Neural progenitor cell (in vitro differentiated cells): ENCODE results near the gene MASP2. TPM values are rescaled to one million over a fixed set of nuclear protein-coding genes. Genes with fewer than 3 reads are reported as not detected.
A peak's percentile ranks its signal among the peaks of the same experiment; 100 is the strongest.
"Not testable (repeated sequence)": the region's sequence is repeated elsewhere in the genome, so short reads cannot be mapped to it uniquely, and the experiment has no call there.

Experiments
- DNase-seq: peaks from one replicate; pipeline ENCODE4 v3.0.0-alpha.2; 2016; ENCODE audit warnings: low spot score
- H2AFZ ChIP-seq: fragments of 200-600 bp; sonication (generic); replicated peaks from 2 replicates; pipeline ENCODE4 v1.6.1; 2016; ENCODE audit warnings: antibody characterized with exemption
- H3F3A ChIP-seq: fragments of 200-600 bp; sonication (generic); 2 replicates; pipeline ENCODE4 v1.6.1; 2016; ENCODE audit warnings: antibody characterized with exemption, low read depth
- H3K27ac ChIP-seq: fragments of 200-600 bp; sonication (generic); 2 replicates; pipeline ENCODE4 v1.5.1; 2016; ENCODE audit warnings: mild to moderate bottlenecking
- H3K27me3 ChIP-seq: fragments of 200-600 bp; sonication (generic); 2 replicates; pipeline ENCODE4 v1.6.1; 2016; ENCODE audit warnings: mild to moderate bottlenecking, moderate library complexity
- H3K36me3 ChIP-seq: fragments of 200-600 bp; sonication (generic); 2 replicates; pipeline ENCODE4 v1.5.1; 2016
- H3K4me1 ChIP-seq: fragments of 200-600 bp; sonication (generic); 2 replicates; pipeline ENCODE4 v1.6.1; 2016; ENCODE audit warnings: mixed run types
- H3K4me2 ChIP-seq: fragments of 200-600 bp; sonication (generic); 2 replicates; pipeline ENCODE4 v1.6.1; 2016
- H3K4me3 ChIP-seq: fragments of 200-600 bp; sonication (generic); 2 replicates; pipeline ENCODE4 v1.5.1; 2016
- H3K79me2 ChIP-seq: fragments of 200-600 bp; sonication (generic); 2 replicates; pipeline ENCODE4 v1.6.1; 2016; ENCODE audit warnings: low read depth
- H3K9ac ChIP-seq: fragments of 200-600 bp; sonication (generic); 2 replicates; pipeline ENCODE4 v1.6.1; 2016
- H3K9me3 ChIP-seq: fragments of 200-600 bp; sonication (generic); 2 replicates; pipeline ENCODE4 v1.5.1; 2016; ENCODE audit warnings: low read depth
- H4K20me1 ChIP-seq: fragments of 200-600 bp; sonication (generic); 2 replicates; pipeline ENCODE4 v1.6.1; 2016; ENCODE audit warnings: low read depth
- H3K27ac Mint-ChIP-seq: 3 replicates; pipeline ENCODE4 v1.8.0; 2021; ENCODE audit warnings: mixed read lengths
- H3K27me3 Mint-ChIP-seq: 2 replicates; pipeline ENCODE4 v1.8.0; 2022; ENCODE audit warnings: low read depth, mild to moderate bottlenecking, inconsistent platforms, moderate library complexity, mixed read lengths; ENCODE audit not compliant: insufficient read depth
- H3K36me3 Mint-ChIP-seq: 3 replicates; pipeline ENCODE4 v1.8.0; 2021; ENCODE audit warnings: mixed read lengths
- H3K4me1 Mint-ChIP-seq: 3 replicates; pipeline ENCODE4 v1.8.0; 2021; ENCODE audit warnings: mixed read lengths
- H3K4me3 Mint-ChIP-seq: 3 replicates; pipeline ENCODE4 v1.8.0; 2021; ENCODE audit warnings: mild to moderate bottlenecking, moderate library complexity, mixed read lengths
- H3K9me3 Mint-ChIP-seq: 3 replicates; pipeline ENCODE4 v1.8.0; 2020; ENCODE audit warnings: mixed read lengths
- EZH2 ChIP-seq: fragments of 200-600 bp; sonication (generic); IDR thresholded peaks from 2 replicates; pipeline ENCODE4 v1.6.1; 2017; ENCODE audit warnings: antibody characterized with exemption, mild to moderate bottlenecking, moderate library complexity
- EZH2phosphoT487 ChIP-seq: fragments of 200-600 bp; sonication (generic); IDR thresholded peaks from 2 replicates; pipeline ENCODE4 v1.6.1; 2017; ENCODE audit warnings: antibody characterized with exemption
- total RNA-seq: library from RNA; depleted of rRNA; stranded (reverse); fragments of >200 nt; gene quantifications from 2 replicates; pipeline ENCODE4 v1.2.3, GENCODE V29; 2015; ENCODE audit warnings: low replicate concordance
- TF ChIP-seq, protein P1 (sequence below): fragments of 200-600 bp; sonication (generic); IDR thresholded peaks from 2 replicates; pipeline ENCODE4 v1.5.1; 2017; ENCODE audit warnings: antibody characterized with exemption, mild to moderate bottlenecking

The MASP2 gene
- 0.09 TPM in 1 of 2 replicates, not detected in the other for total RNA-seq

DNA sequence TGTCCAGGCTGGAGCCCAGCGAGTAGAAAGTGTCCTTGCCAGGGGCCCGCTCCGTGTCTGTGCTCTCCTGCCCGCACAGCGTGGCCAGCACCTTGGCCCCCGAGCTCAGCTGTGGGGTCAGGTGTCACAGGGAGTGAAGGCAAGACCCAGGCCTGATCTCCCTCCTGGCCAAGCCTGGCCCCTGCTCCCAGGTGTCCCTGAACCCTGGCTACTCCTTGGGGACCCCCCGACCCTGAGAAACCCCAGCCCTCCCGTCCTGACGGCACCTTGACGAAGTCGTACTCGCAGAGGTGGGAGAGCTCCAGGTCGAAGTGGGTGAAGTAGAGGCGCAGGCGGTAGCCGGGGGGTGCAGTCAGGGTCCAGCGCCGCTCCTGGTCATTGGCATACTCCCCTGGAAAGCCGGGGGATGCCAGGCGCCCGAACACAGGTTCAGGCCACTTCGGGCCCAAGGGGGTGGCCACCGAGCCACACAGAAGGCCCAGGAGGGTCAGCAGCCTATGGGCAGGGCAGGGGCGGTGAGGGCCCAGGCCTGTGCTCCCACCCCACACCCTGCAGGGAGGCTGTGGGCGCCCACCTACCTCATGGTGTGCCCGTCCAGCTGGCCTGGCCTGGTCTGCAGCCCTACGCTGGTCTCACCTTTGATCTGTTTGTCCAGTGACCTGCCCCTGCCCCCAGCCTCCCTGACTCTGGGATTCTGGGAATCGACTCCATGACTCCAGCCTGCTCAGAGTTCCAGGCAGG is at the start of gene MASP2:
MASP2 (minus strand) TSS at position 615 of the 741 bp plus-strand sequence; CDS start at position 583, 32 bp downstream.
- Histone ChIP-seq H2AFZ (no peak within 1 kb of the TSS), H3K27me3 (no peaks in the 10 kb centered on the region), H3K27ac (no peak within 1 kb of the TSS), H3K4me3 (no peak within 1 kb of the TSS), H3K36me3 (no peaks in the 10 kb centered on the region), H4K20me1 (no peaks in the 10 kb centered on the region), H3F3A (no peaks in the 10 kb centered on the region), H3K79me2 (no peaks in the 10 kb centered on the region), H3K9me3 (no peaks in the 10 kb centered on the region), H3K4me1 (peaks cover under 1% of the 10 kb centered on the region), H3K9ac (no peak within 1 kb of the TSS), H3K4me2 (no peak within 1 kb of the TSS)
- peak within 1 kb of the TSS; percentile 35 for H3K4me3 Mint-ChIP-seq
- H3K4me1 Mint-ChIP-seq = peaks cover 12% of the 10 kb centered on the region
- H3K27me3 Mint-ChIP-seq = peaks cover 2% of the 10 kb centered on the region
- no peak for DNase-seq
- H3K36me3 Mint-ChIP-seq = no peaks in the 10 kb centered on the region
- TF ChIP-seq EZH2phosphoT487 (no peak), EZH2 (no peak)
- TF ChIP-seq, protein P1, sequence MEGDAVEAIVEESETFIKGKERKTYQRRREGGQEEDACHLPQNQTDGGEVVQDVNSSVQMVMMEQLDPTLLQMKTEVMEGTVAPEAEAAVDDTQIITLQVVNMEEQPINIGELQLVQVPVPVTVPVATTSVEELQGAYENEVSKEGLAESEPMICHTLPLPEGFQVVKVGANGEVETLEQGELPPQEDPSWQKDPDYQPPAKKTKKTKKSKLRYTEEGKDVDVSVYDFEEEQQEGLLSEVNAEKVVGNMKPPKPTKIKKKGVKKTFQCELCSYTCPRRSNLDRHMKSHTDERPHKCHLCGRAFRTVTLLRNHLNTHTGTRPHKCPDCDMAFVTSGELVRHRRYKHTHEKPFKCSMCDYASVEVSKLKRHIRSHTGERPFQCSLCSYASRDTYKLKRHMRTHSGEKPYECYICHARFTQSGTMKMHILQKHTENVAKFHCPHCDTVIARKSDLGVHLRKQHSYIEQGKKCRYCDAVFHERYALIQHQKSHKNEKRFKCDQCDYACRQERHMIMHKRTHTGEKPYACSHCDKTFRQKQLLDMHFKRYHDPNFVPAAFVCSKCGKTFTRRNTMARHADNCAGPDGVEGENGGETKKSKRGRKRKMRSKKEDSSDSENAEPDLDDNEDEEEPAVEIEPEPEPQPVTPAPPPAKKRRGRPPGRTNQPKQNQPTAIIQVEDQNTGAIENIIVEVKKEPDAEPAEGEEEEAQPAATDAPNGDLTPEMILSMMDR = no peak
- no peak within 1 kb of the TSS for H3K27ac Mint-ChIP-seq
- no peaks in the 10 kb centered on the region for H3K9me3 Mint-ChIP-seq

- H3K9ac ChIP-seq, H2AFZ ChIP-seq, DNase-seq, H3K27me3 Mint-ChIP-seq, H3K9me3 Mint-ChIP-seq, H3K27me3 ChIP-seq, H3K9me3 ChIP-seq, H4K20me1 ChIP-seq, H3K27ac ChIP-seq, H3F3A ChIP-seq, H3K4me1 ChIP-seq, H3K27ac Mint-ChIP-seq, H3K4me3 ChIP-seq, H3K4me2 ChIP-seq, H3K4me3 Mint-ChIP-seq, H3K79me2 ChIP-seq, H3K4me1 Mint-ChIP-seq: not testable (repeated sequence)
- H3K36me3 Mint-ChIP-seq = peaks cover 40% of the 10 kb centered on the region
- peaks cover 22% of the 10 kb centered on the region for H3K36me3 ChIP-seq
These were observed 36.7 kb upstream of the MASP2 start for GRCh38 chr1:11083784-11084183.

DNA sequence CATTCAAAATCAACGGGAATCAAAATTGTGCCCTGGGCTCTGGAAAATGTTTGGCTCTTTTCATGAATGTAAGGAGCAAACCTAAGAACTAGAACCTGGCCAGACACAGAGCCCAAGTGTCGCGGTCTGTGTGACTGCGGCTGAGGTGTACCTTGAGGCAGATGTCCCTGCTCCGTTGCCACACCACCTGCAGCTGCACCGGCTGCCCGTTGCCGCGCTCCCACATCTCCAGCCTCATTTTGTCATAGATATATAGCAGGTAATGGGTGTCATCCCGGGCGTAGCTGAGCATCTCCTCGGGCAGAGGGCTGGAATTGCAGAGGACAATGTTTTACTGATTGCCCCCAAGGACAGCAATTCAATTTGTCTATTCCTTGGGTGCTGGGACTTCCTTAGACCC is 33.9 kb upstream of the MASP2 start:
- TF ChIP-seq, protein P1 = no peak
- TF ChIP-seq EZH2 = no peak
- TF ChIP-seq EZH2phosphoT487 = no peak
- Histone ChIP-seq H3K79me2 (no peaks in the 10 kb centered on the region), H3K9ac (no peak overlapping the region), H3K36me3 (peaks cover 7% of the 10 kb centered on the region), H2AFZ (no peak overlapping the region), H3K4me1 (no peaks in the 10 kb centered on the region), H3K27ac (no peak overlapping the region), H3F3A (no peaks in the 10 kb centered on the region), H3K27me3 (no peaks in the 10 kb centered on the region), H4K20me1 (no peaks in the 10 kb centered on the region), H3K9me3 (no peaks in the 10 kb centered on the region), H3K4me2 (no peak overlapping the region), H3K4me3 (no peak overlapping the region)
- H3K27me3 Mint-ChIP-seq = no peaks in the 10 kb centered on the region
- no peaks in the 10 kb centered on the region for H3K9me3 Mint-ChIP-seq
- no peak for DNase-seq
- no peaks in the 10 kb centered on the region for H3K4me1 Mint-ChIP-seq
- no peak overlapping the region for H3K27ac Mint-ChIP-seq
- no peak overlapping the region for H3K4me3 Mint-ChIP-seq
- H3K36me3 Mint-ChIP-seq = peaks cover 37% of the 10 kb centered on the region

- Mint-ChIP-seq H3K36me3 (peaks cover 35% of the 10 kb centered on the region), H3K4me3 (no peak overlapping the region), H3K27ac (peak overlapping the region; percentile 67), H3K9me3 (no peaks in the 10 kb centered on the region), H3K4me1 (no peaks in the 10 kb centered on the region), H3K27me3 (no peaks in the 10 kb centered on the region)
- Histone ChIP-seq H3F3A (no peaks in the 10 kb centered on the region), H3K27ac (no peak overlapping the region), H3K79me2 (no peaks in the 10 kb centered on the region), H3K9me3 (no peaks in the 10 kb centered on the region), H3K4me1 (no peaks in the 10 kb centered on the region), H3K36me3 (peaks cover 3% of the 10 kb centered on the region), H3K27me3 (no peaks in the 10 kb centered on the region), H3K4me3 (no peak overlapping the region), H4K20me1 (no peaks in the 10 kb centered on the region), H3K9ac (no peak overlapping the region), H2AFZ (no peak overlapping the region), H3K4me2 (no peak overlapping the region)
- DNase-seq = no peak
- TF ChIP-seq EZH2 (no peak), EZH2phosphoT487 (no peak)
- TF ChIP-seq, protein P1 = no peak
These were observed 31.6 kb upstream of the MASP2 start for GRCh38 chr1:11078631-11079030.

DNA sequence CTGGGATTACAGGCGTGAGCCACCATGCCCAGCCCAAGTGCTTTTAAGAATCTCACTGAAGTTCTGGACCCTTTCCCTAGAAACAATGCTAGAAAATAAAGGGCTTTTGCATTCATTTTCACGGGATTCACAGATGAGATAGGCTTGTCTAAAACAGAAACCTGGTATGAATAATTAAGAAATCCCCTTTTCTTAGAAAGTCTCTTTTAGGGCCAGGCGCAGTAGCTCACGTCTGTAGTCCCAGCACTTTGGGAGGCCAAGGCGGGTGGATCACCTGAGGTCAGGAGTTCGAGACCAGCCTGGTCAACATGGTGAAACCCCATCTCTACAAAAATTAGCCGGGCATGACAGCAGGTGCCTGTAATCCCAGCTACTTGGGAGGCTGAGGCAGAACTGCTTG is 26.4 kb upstream of the MASP2 start:
- H3K27me3 Mint-ChIP-seq, H4K20me1 ChIP-seq, H3K4me1 ChIP-seq, H3K36me3 ChIP-seq, H3K27ac ChIP-seq, H3K4me1 Mint-ChIP-seq, H3K4me3 ChIP-seq, H3K27me3 ChIP-seq, H3K4me3 Mint-ChIP-seq, H3F3A ChIP-seq, DNase-seq, H3K9ac ChIP-seq, H3K9me3 ChIP-seq, H2AFZ ChIP-seq, H3K9me3 Mint-ChIP-seq, H3K27ac Mint-ChIP-seq, H3K4me2 ChIP-seq, H3K79me2 ChIP-seq: not testable (repeated sequence)
- peaks cover 41% of the 10 kb centered on the region for H3K36me3 Mint-ChIP-seq
